CD14-positive monocyte (primary cell): ENCODE results near the gene BMPER. TPM values are rescaled to one million over a fixed set of nuclear protein-coding genes. Genes with fewer than 3 reads are reported as not detected.

Experiments
- DNase-seq, 3 donors: peaks; one replicate each; pipeline ENCODE4 v3.0.0-alpha.2; 2011 to 2022
- H2AFZ ChIP-seq: 2 replicates; pipeline ENCODE4 v1.6.0; 2012; ENCODE audit warnings: mild to moderate bottlenecking, low read depth, low read length, inconsistent platforms; ENCODE audit not compliant: insufficient read depth, poor library complexity, severe bottlenecking
- H3K27ac ChIP-seq, 2 donors: 1 replicate in 1 of 2; 2 replicates in 1 of 2; pipeline ENCODE4 v1.5.1; 2012 to 2013; ENCODE audit warnings: low read length in 2 of 2, control low read depth in 1 of 2, inconsistent platforms in 1 of 2, low read depth in 1 of 2, mild to moderate bottlenecking in 1 of 2
- H3K27me3 ChIP-seq, 2 donors: one replicate each; pipeline versions ENCODE4 v1.6.0 to v1.6.1; 2011 to 2013; ENCODE audit warnings: low read length in 2 of 2; ENCODE audit not compliant: control insufficient read depth in 2 of 2, insufficient read depth in 2 of 2
- H3K36me3 ChIP-seq, 2 donors: replicated peaks in 1 of 2; 1 replicate in 1 of 2; 2 replicates in 1 of 2; pipeline versions ENCODE4 v1.5.1 to v1.6.1; 2012 to 2013; ENCODE audit warnings: low read length in 2 of 2, control low read depth in 1 of 2, inconsistent platforms in 1 of 2, mild to moderate bottlenecking in 1 of 2; ENCODE audit not compliant: insufficient read depth in 2 of 2, control insufficient read depth in 1 of 2
- H3K4me1 ChIP-seq, 2 donors: 1 replicate in 1 of 2; 2 replicates in 1 of 2; pipeline versions ENCODE4 v1.5.1 to v1.6.1; 2012 to 2013; ENCODE audit warnings: low read length in 2 of 2, control low read depth in 1 of 2, inconsistent platforms in 1 of 2, mild to moderate bottlenecking in 1 of 2, moderate library complexity in 1 of 2; ENCODE audit not compliant: insufficient read depth in 2 of 2, control insufficient read depth in 1 of 2
- H3K4me2 ChIP-seq: replicated peaks from 2 replicates; pipeline ENCODE3; 2012; ENCODE audit warnings: low read length, moderate library complexity, mild to moderate bottlenecking; ENCODE audit not compliant: poor library complexity, severe bottlenecking; ENCODE audit errors: extremely low read depth
- H3K4me3 ChIP-seq, 3 experiments: fragments of 200-600 bp in 1 of 3; sonication (generic) in 1 of 3; replicated peaks in 1 of 3; 1 replicate in 2 of 3; 2 replicates in 1 of 3; pipeline ENCODE4 v1.5.1; 2011 to 2013; ENCODE audit warnings: low read length in 3 of 3, mild to moderate bottlenecking in 3 of 3, control low read depth in 2 of 3, low read depth in 2 of 3, inconsistent platforms in 1 of 3, moderate library complexity in 1 of 3
- H3K79me2 ChIP-seq: 2 replicates; pipeline ENCODE4 v1.6.0; 2012; ENCODE audit warnings: mild to moderate bottlenecking, control low read depth, inconsistent platforms, low read length, moderate library complexity; ENCODE audit not compliant: insufficient read depth
- H3K9ac ChIP-seq: 2 replicates; pipeline ENCODE4 v1.6.0; 2017; ENCODE audit warnings: low read length, mild to moderate bottlenecking; ENCODE audit not compliant: insufficient read depth, poor library complexity, severe bottlenecking
- H3K9me3 ChIP-seq, 2 donors: replicated peaks in 1 of 2; 1 replicate in 1 of 2; 2 replicates in 1 of 2; pipeline versions ENCODE4 v1.5.1 to v1.6.1; 2012 to 2013; ENCODE audit warnings: low read length in 2 of 2, control low read depth in 1 of 2; ENCODE audit not compliant: control insufficient read depth in 1 of 2, insufficient read depth in 1 of 2
- H4K20me1 ChIP-seq: 2 replicates; pipeline ENCODE4 v1.6.0; 2012; ENCODE audit warnings: mild to moderate bottlenecking, low read length, control low read depth, moderate library complexity; ENCODE audit not compliant: insufficient read depth
- H3K27ac Mint-ChIP-seq, 7 donors: one replicate each; pipeline ENCODE4 v1.8.0; 2020; ENCODE audit warnings: mild to moderate bottlenecking in 7 of 7, mixed read lengths in 7 of 7, moderate library complexity in 6 of 7, inconsistent platforms in 2 of 7
- H3K27me3 Mint-ChIP-seq, 3 donors: one replicate each; pipeline ENCODE4 v1.8.0; 2021 to 2022; ENCODE audit warnings: low read depth in 3 of 3, mild to moderate bottlenecking in 3 of 3, mixed read lengths in 3 of 3, moderate library complexity in 3 of 3, inconsistent platforms in 1 of 3
- H3K36me3 Mint-ChIP-seq, 2 donors: one replicate each; pipeline ENCODE4 v1.8.0; 2020; ENCODE audit warnings: mixed read lengths in 2 of 2, inconsistent platforms in 1 of 2, mild to moderate bottlenecking in 1 of 2
- H3K4me1 Mint-ChIP-seq: one replicate; pipeline ENCODE4 v1.8.0; 2020; ENCODE audit warnings: mild to moderate bottlenecking, mixed read lengths
- H3K4me3 Mint-ChIP-seq, 2 donors: one replicate each; pipeline ENCODE4 v1.8.0; 2020; ENCODE audit warnings: mild to moderate bottlenecking in 2 of 2, mixed read lengths in 2 of 2, moderate library complexity in 1 of 2
- H3K9me3 Mint-ChIP-seq, 7 donors: one replicate each; pipeline ENCODE4 v1.8.0; 2020 to 2022; ENCODE audit warnings: mixed read lengths in 7 of 7, mild to moderate bottlenecking in 6 of 7, moderate library complexity in 6 of 7, inconsistent platforms in 2 of 7
- CTCF ChIP-seq: fragments of 200-600 bp; IDR thresholded peaks from one replicate; pipeline ENCODE4 v1.8.0; 2022; ENCODE audit warnings: antibody characterized with exemption, mild to moderate bottlenecking
- WGBS: methylation state at CpG from one replicate; pipeline ENCODE4 v1.1.5; 2013; ENCODE audit warnings: missing lambda C conversion rate; ENCODE audit not compliant: insufficient coverage; 5-methylcytosine and 5-hydroxymethylcytosine counted together
- intact Hi-C, 2 donors: fragments of 100-400 bp; cut with micrococcal nuclease; formaldehyde crosslinking; loops; one replicate each; pipeline versions ENCODE4 v1.15.0 to v1.15.1; 2023
- polyA plus RNA-seq, 3 donors: library from polyadenylated mRNA; depleted of rRNA in 1 of 3; unstranded in 2 of 3; stranded (reverse) in 1 of 3; fragments of 300-500 nt in 2 of 3; fragments of >200 nt in 1 of 3; fragmentation: Illumina TruSeq in 2 of 3; gene quantifications; 1 replicate in 2 of 3; 2 replicates in 1 of 3; pipeline ENCODE4 v1.2.3, GENCODE V29; 2012 to 2021

Gene BMPER
- polyA plus RNA-seq, 3 donors: not detected

- WGBS: 80% methylated on average over 1 of the region's 1 CpG
- H3K36me3 Mint-ChIP-seq: no peaks in the 10 kb centered on the region
These were observed 179.3 kb downstream of the BMPER start for GRCh38 chr7:34084651-34085050.

GRCh38 chr7:34086064-34086463 lies 180.7 kb downstream of the BMPER start:
- no peak for DNase-seq
- H2AFZ ChIP-seq: no peak overlapping the region
- WGBS: 98% methylated on average over 5 of the region's 5 CpGs
- Mint-ChIP-seq H3K27ac (no peak overlapping the region), H3K4me1 (no peaks in the 10 kb centered on the region), H3K9me3 (peaks cover 0 to 12% (median 0%) of the 10 kb centered on the region in 7 donors), H3K4me3 (no peak overlapping the region), H3K36me3 (no peaks in the 10 kb centered on the region), H3K27me3 (no peaks in the 10 kb centered on the region)
- no peaks in the 10 kb centered on the region for H4K20me1 ChIP-seq
- no peaks in the 10 kb centered on the region for H3K36me3 ChIP-seq
- no peaks in the 10 kb centered on the region for H3K9me3 ChIP-seq
- no peak overlapping the region for H3K9ac ChIP-seq
- H3K4me3 ChIP-seq: no peak overlapping the region
- TF ChIP-seq CTCF: no peak
- no peaks in the 10 kb centered on the region for H3K79me2 ChIP-seq
- intact Hi-C loops: no loop called here
- H3K27me3 ChIP-seq: no peaks in the 10 kb centered on the region
- H3K27ac ChIP-seq: no peak overlapping the region
- H3K4me2 ChIP-seq: no peak overlapping the region
- no peaks in the 10 kb centered on the region for H3K4me1 ChIP-seq

More at GRCh38 chr7:34084651-34085050, 179.3 kb downstream of the BMPER start:
- Mint-ChIP-seq H3K27me3 (no peaks in the 10 kb centered on the region), H3K4me1 (no peaks in the 10 kb centered on the region), H3K27ac (no peak overlapping the region), H3K9me3 (peaks cover 0 to 12% (median 2%) of the 10 kb centered on the region in 7 donors), H3K4me3 (no peak overlapping the region)
- Histone ChIP-seq H3K4me3 (no peak overlapping the region), H3K79me2 (no peaks in the 10 kb centered on the region), H2AFZ (no peak overlapping the region), H3K4me1 (no peaks in the 10 kb centered on the region), H4K20me1 (no peaks in the 10 kb centered on the region), H3K9me3 (peaks cover 0 to under 1% of the 10 kb centered on the region in 2 donors), H3K9ac (no peak overlapping the region), H3K4me2 (no peak overlapping the region), H3K27me3 (no peaks in the 10 kb centered on the region), H3K36me3 (no peaks in the 10 kb centered on the region), H3K27ac (no peak overlapping the region)
- no peak for TF ChIP-seq CTCF
- no peak for DNase-seq
- intact Hi-C loops: no loop called here
